ENCODE data around the gene EMC10. TPM values are rescaled to one million over a fixed set of nuclear protein-coding genes. Genes with fewer than 3 reads are reported as not detected.

EMC10 gene
- total and polyA plus RNA-seq, 12 donors: 39.4 to 216 (median 123) TPM

DNA sequence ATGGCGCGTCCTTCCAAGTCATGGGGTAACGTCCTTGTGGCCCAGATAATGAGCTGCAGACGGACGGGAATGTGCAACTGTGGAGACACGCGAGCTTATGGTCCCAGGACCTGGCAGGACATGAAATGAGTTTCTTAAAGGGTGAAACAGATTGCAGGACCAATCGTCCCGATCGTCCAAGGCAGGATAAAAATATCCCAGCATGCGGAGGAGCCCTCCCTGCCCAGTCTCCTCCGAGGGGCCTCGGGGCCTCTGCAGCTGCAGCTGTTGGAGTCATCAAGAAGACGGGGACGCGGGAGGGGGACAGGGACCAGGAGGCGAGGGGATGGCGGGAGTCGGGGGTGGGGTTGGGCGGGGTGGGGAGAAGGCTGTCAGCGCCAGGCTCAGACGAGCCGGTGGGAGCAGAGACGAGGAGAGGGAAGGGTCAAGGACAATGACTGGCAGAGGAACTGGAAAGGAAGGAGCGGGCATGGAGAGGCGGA lies 14.7 kb downstream of the EMC10 start:
- 22 to 31% (median 26%) methylated on average over 22 to 26 of the region's 26 CpGs for WGBS, 4 donors
- no peak overlapping the region for H3K4me3 ChIP-seq
- no peak for DNase-seq
- intact Hi-C loops (cut with DNase I): no loop called here
- peaks cover 12% of the 10 kb centered on the region for H3K27me3 ChIP-seq
- H3K4me1 ChIP-seq (replicated peaks in 1 of 2): no peaks in the 10 kb centered on the region
- no peaks in the 10 kb centered on the region for H3K36me3 ChIP-seq (replicated peaks in 1 of 2)
- TF ChIP-seq POLR2A (IDR thresholded peaks at IDR 0.05) (no peak), CTCF (IDR thresholded peaks at IDR 0.05) (no peak)
- no peak overlapping the region for H3K27ac ChIP-seq
- H3K9me3 ChIP-seq (replicated peaks in 1 of 3): no peaks in the 10 kb centered on the region

DNA sequence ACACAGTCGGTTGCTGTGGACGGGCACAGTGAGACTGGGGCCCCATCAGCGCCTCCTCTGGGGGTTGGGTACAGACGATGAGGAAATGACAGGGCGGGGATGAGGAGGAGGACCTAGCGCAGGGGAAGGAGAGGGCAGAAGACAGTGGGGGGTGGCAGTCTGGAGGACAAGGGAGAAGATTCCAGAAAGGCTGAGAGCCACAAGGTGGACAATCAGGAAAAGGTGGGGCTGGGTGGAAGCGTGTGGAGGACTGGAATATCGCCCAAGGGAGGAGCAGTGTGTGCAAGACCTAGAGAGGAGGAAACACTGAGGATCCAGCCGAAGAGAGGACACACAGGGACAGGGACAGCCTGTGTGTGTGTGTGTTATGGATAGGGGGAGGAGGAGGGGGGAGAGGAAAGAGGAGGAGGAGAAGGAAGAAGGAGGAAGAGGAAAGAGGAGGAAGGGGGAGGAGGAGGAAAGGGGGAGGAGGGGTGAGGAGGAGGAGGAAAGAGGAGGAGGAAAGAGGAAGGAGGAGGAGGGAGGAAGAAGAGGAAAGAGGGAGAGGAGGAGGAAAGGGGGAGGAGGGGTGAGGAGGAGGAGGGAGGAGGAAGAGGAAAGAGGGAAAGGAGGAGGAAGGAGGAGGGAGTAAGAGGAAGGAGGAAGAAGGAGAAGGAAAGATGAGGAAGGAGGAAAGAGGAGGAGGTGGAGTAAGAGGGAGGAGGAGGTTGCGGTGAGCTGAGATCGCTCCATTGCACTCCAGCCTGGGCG lies 16.2 kb downstream of the EMC10 start:
- H3K36me3 ChIP-seq (replicated peaks in 1 of 2): no peaks in the 10 kb centered on the region
- intact Hi-C loops (cut with DNase I): no loop called here
- H3K4me1 ChIP-seq (replicated peaks in 1 of 2): no peaks in the 10 kb centered on the region
- no peaks in the 10 kb centered on the region for H3K9me3 ChIP-seq (replicated peaks in 1 of 3)
- peaks cover 4% of the 10 kb centered on the region for H3K27me3 ChIP-seq
- H3K4me3 ChIP-seq: no peak overlapping the region
- DNase-seq: no peak
- no peak overlapping the region for H3K27ac ChIP-seq
- TF ChIP-seq POLR2A (IDR thresholded peaks at IDR 0.05) (no peak), CTCF (IDR thresholded peaks at IDR 0.05) (no peak)
- WGBS, 4 donors: 5 to 25% (median 11%) methylated on average over 9 to 12 of the region's 12 CpGs

GRCh38 chr19:50493171-50493570 lies 16.9 kb downstream of the EMC10 start:
- Histone ChIP-seq H3K27ac (no peak overlapping the region), H3K27me3 (no peaks in the 10 kb centered on the region), H3K4me3 (no peak overlapping the region), H3K9me3 (replicated peaks in 1 of 3) (no peaks in the 10 kb centered on the region), H3K36me3 (replicated peaks in 1 of 2) (no peaks in the 10 kb centered on the region), H3K4me1 (replicated peaks in 1 of 2) (no peaks in the 10 kb centered on the region)
- DNase-seq: no peak
- intact Hi-C loops (cut with DNase I): no loop called here
- TF ChIP-seq POLR2A (IDR thresholded peaks at IDR 0.05) (no peak), CTCF (IDR thresholded peaks at IDR 0.05) (no peak)
- 52 to 59% (median 56%) methylated on average over 6 to 8 of the region's 8 CpGs for WGBS, 4 donors

DNA sequence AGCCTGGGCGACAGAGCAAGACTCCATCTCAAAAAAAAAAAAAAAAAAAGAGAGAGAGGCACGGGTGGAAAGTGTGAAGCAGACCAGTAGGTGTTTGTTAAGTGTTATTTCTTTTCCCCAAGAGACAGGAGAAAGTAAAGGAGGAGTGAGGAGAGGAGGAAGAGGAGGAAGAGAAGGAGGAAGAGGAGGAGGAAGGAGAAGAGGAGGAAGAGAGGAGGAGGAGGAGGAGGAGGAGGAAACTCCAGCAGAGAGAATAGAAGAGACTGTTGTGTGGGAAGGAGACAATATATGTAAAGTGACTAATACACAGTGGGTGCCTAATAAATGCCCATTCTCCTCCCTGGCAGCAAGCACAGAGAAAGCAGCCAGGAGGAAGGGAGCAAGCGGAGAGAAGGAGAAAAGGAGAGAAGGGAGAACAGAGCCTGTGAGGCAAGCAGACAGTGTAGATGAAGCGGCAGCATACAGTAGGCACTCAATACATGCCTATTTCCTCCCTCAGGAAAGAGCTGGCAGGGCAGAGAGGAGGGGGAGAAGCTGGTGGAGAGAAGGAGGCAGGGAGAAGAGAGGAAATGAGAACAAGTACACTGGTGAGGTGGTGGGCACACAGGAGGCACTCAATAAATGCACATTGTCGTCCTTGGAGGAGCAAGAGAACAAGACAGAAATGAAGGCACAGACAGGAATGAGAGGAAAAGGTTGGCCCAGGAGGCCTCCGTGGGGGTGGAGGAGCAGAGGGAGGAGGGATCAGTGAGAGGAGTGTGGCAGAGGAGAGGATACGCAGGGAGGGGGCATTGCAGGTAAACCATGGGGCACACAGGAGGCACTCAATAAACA lies 18.1 kb downstream of the EMC10 start:
- Histone ChIP-seq H3K36me3 (replicated peaks in 1 of 2) (no peaks in the 10 kb centered on the region), H3K4me1 (replicated peaks in 1 of 2) (no peaks in the 10 kb centered on the region), H3K27me3 (no peaks in the 10 kb centered on the region), H3K4me3 (no peak overlapping the region), H3K27ac (no peak overlapping the region), H3K9me3 (replicated peaks in 1 of 3) (no peaks in the 10 kb centered on the region)
- DNase-seq: no peak
- TF ChIP-seq CTCF (IDR thresholded peaks at IDR 0.05): no peak
- TF ChIP-seq POLR2A (IDR thresholded peaks at IDR 0.05): no peak
- intact Hi-C loops (cut with DNase I): no loop called here
- 50 to 57% (median 55%) methylated on average over 6 to 7 of the region's 7 CpGs for WGBS, 4 donors

Measured in adrenal gland (tissue), 12 donors.